ENCODE measurements around the gene COA8. TPM values are rescaled to one million over a fixed set of nuclear protein-coding genes. Genes with fewer than 3 reads are reported as not detected.

Gene COA8
- total and polyA plus RNA-seq, 2 donors from 2014 or later: 40.7 to 65.1 TPM

- intact Hi-C loops (cut with DNase I): no loop called here
- Histone ChIP-seq H3K4me1 (ENCODE audit: control insufficient read depth in 2 of 3, insufficient read depth in 2 of 3, low read depth in 1 of 3, low read length in 3 of 3) (peaks cover 0 to 11% (median 0%) of the 10 kb centered on the region in 3 donors), H3K9me3 (ENCODE audit: control insufficient read depth in 2 of 3, insufficient read depth in 1 of 3, low read length in 3 of 3) (no peaks in the 10 kb centered on the region), H3K4me3 (ENCODE audit: low read length in 3 of 3) (no peak overlapping the region), H3K27me3 (ENCODE audit: control insufficient read depth, insufficient read depth, low read length) (no peaks in the 10 kb centered on the region), H3K9ac (ENCODE audit: low read length in 3 of 3) (peak overlapping the region in 1 of 3 donors; percentile 3), H3K27ac (ENCODE audit: low read depth in 2 of 2, low read length in 2 of 2) (peak overlapping the region; percentile 43 to 74), H3K36me3 (ENCODE audit: control insufficient read depth in 2 of 3, insufficient read depth in 3 of 3, low read length in 3 of 3) (no peaks in the 10 kb centered on the region)
- TF ChIP-seq CTCF (IDR thresholded peaks at IDR 0.05; ENCODE audit: borderline replicate concordance, extremely low read depth, insufficient read depth): no peak
- DNase-seq (peak in 2 of 5 donors; percentile 66 to 83), FAIRE-seq (no peak)
Observed at GRCh38 chr14:103549361-103550311, 13.1 kb upstream of the COA8 start.

GRCh38 chr14:103550451-103551337, 12.1 kb upstream of the COA8 start:
- peak overlapping the region in 1 of 3 donors; percentile 15 for H3K9ac ChIP-seq (ENCODE audit: low read length in 3 of 3)
- H3K4me3 ChIP-seq (ENCODE audit: low read length in 3 of 3): no peak overlapping the region
- no peak for FAIRE-seq
- H3K27ac ChIP-seq (ENCODE audit: low read depth in 2 of 2, low read length in 2 of 2): peak overlapping the region; percentile 43 to 74
- H3K27me3 ChIP-seq (ENCODE audit: control insufficient read depth, insufficient read depth, low read length): no peaks in the 10 kb centered on the region
- peak; percentile 88 to 92 (median 92) for DNase-seq
- no peaks in the 10 kb centered on the region for H3K36me3 ChIP-seq (ENCODE audit: control insufficient read depth in 2 of 3, insufficient read depth in 3 of 3, low read length in 3 of 3)
- no peak for TF ChIP-seq CTCF (IDR thresholded peaks at IDR 0.05; ENCODE audit: borderline replicate concordance, extremely low read depth, insufficient read depth)
- intact Hi-C loops (cut with DNase I): no loop called here
- peaks cover 0 to 13% (median 0%) of the 10 kb centered on the region in 3 donors for H3K4me1 ChIP-seq (ENCODE audit: control insufficient read depth in 2 of 3, insufficient read depth in 2 of 3, low read depth in 1 of 3, low read length in 3 of 3)
- no peaks in the 10 kb centered on the region for H3K9me3 ChIP-seq (ENCODE audit: control insufficient read depth in 2 of 3, insufficient read depth in 1 of 3, low read length in 3 of 3)

GRCh38 chr14:103551338-103551762, 11.4 kb upstream of the COA8 start:
- peaks cover 0 to 13% (median 0%) of the 10 kb centered on the region in 3 donors for H3K4me1 ChIP-seq (ENCODE audit: control insufficient read depth in 2 of 3, insufficient read depth in 2 of 3, low read depth in 1 of 3, low read length in 3 of 3)
- no peak for FAIRE-seq
- H3K27ac ChIP-seq (ENCODE audit: low read depth in 2 of 2, low read length in 2 of 2): peak overlapping the region in 1 of 2 donors; percentile 43
- H3K9ac ChIP-seq (ENCODE audit: low read length in 3 of 3): no peak overlapping the region
- H3K4me3 ChIP-seq (ENCODE audit: low read length in 3 of 3): no peak overlapping the region
- H3K27me3 ChIP-seq (ENCODE audit: control insufficient read depth, insufficient read depth, low read length): no peaks in the 10 kb centered on the region
- intact Hi-C loops (cut with DNase I): no loop called here
- TF ChIP-seq CTCF (IDR thresholded peaks at IDR 0.05; ENCODE audit: borderline replicate concordance, extremely low read depth, insufficient read depth): no peak
- peak; percentile 60 to 82 (median 71) for DNase-seq
- no peaks in the 10 kb centered on the region for H3K9me3 ChIP-seq (ENCODE audit: control insufficient read depth in 2 of 3, insufficient read depth in 1 of 3, low read length in 3 of 3)
- H3K36me3 ChIP-seq (ENCODE audit: control insufficient read depth in 2 of 3, insufficient read depth in 3 of 3, low read length in 3 of 3): no peaks in the 10 kb centered on the region

All from kidney (tissue), 14 donors.